K562 (cell line): ENCODE measurements around the gene MBNL1. TPM values are rescaled to one million over a fixed set of nuclear protein-coding genes. Genes with fewer than 3 reads are reported as not detected.

Experiments used
- ATAC-seq: fragments of 200-7000 bp; cut with Tn5 transposase; 3 replicates; pipeline ENCODE4 v1.9.1; 2020; ENCODE audit warnings: moderate library complexity
- BruUV-seq: library from RNA; stranded (reverse); fragments of 400-500 nt; replicated peaks from 2 replicates; lab custom pipeline; 2021; lab: Mats Ljungman, UMichigan
- CTCF ChIA-PET: fragments of 300-600 bp; formaldehyde crosslinking; extraction: SDS; loops from one replicate; lab custom pipeline; 2021; ENCODE audit warnings: low intra/inter-chr PET ratio; lab: Yijun Ruan, JAX
- POLR2A ChIA-PET: fragments of 300-600, 350-650 bp; sonication (Branson Sonifier 250); formaldehyde crosslinking; extraction: SDS; loops from one replicate; lab custom pipeline; 2021; ENCODE audit warnings: antibody characterized with exemption, inconsistent platforms; lab: Yijun Ruan, JAX
- DNase-seq, 4 experiments: peaks; one replicate each; pipeline versions ENCODE4 v3.0.0 to v3.0.0-alpha.2; 2011 to 2018; ENCODE audit warnings: low spot score in 3 of 4, mixed read lengths in 3 of 4; ENCODE audit errors: extremely low read depth in 1 of 4
- FAIRE-seq: peaks from 2 replicates; lab custom pipeline; 2011; peaks lifted over from hg19 to GRCh38; lab: Jason Lieb, UNC
- H2AFZ ChIP-seq: 2 replicates; pipeline ENCODE4 v1.6.0; 2011; ENCODE audit warnings: low read depth, low read length, control low read depth, inconsistent platforms
- H3K27ac ChIP-seq: fragments of 200-600 bp; 3 replicates; pipeline ENCODE4 v1.8.0; 2011; ENCODE audit warnings: low read depth, mild to moderate bottlenecking, control low read depth, inconsistent platforms, low read length, moderate library complexity, mixed read lengths; ENCODE audit errors: extremely low read depth
- H3K27me3 ChIP-seq, 2 experiments: fragments of 300-600 bp in 1 of 2; 2 replicates in 1 of 2; 3 replicates in 1 of 2; pipeline versions ENCODE4 v1.6.0 to v1.8.0; 2011; ENCODE audit warnings: inconsistent platforms in 2 of 2, low read length in 2 of 2, mild to moderate bottlenecking in 1 of 2, mixed read lengths in 1 of 2, moderate library complexity in 1 of 2; ENCODE audit not compliant: control insufficient read depth in 2 of 2, insufficient read depth in 2 of 2
- H3K36me3 ChIP-seq: fragments of 300-600 bp; 3 replicates; pipeline ENCODE4 v1.8.0; 2011; ENCODE audit warnings: mild to moderate bottlenecking, low read length, inconsistent platforms; ENCODE audit not compliant: control insufficient read depth, insufficient read depth
- H3K4me1 ChIP-seq, 2 experiments: fragments of 200-600 bp in 1 of 2; replicated peaks in 1 of 2; 2 replicates in 1 of 2; 3 replicates in 1 of 2; pipeline versions ENCODE4 v1.5.1 to v1.8.0; 2011; ENCODE audit warnings: inconsistent platforms in 2 of 2, low read length in 2 of 2, mild to moderate bottlenecking in 1 of 2, mixed read lengths in 1 of 2, moderate library complexity in 1 of 2; ENCODE audit not compliant: control insufficient read depth in 2 of 2, insufficient read depth in 2 of 2
- H3K4me2 ChIP-seq: 2 replicates; pipeline ENCODE4 v1.6.1; 2011; ENCODE audit warnings: low read length, control low read depth, inconsistent platforms, mixed read lengths; ENCODE audit not compliant: insufficient read depth
- H3K4me3 ChIP-seq: fragments of 200-600 bp; sonication (generic), shearing (Covaris generic); 2 replicates; pipeline ENCODE4 v1.5.1; 2016; ENCODE audit warnings: control low read depth, inconsistent platforms
- H3K79me2 ChIP-seq: fragments of 200-600 bp; 3 replicates; pipeline ENCODE4 v1.8.0; 2011; ENCODE audit warnings: low read length, inconsistent platforms; ENCODE audit not compliant: control insufficient read depth, insufficient read depth
- H3K9ac ChIP-seq, 2 experiments: 2 replicates each; pipeline versions ENCODE4 v1.6.0 to v1.6.1; 2011; ENCODE audit warnings: low read depth in 2 of 2, low read length in 2 of 2, control low read depth in 1 of 2, inconsistent platforms in 1 of 2, mild to moderate bottlenecking in 1 of 2, mixed read lengths in 1 of 2; ENCODE audit not compliant: insufficient read depth in 1 of 2
- H3K9me1 ChIP-seq: one replicate; pipeline ENCODE4 v1.6.0; 2011; ENCODE audit warnings: inconsistent platforms, mild to moderate bottlenecking, low read length, moderate library complexity; ENCODE audit not compliant: control insufficient read depth, insufficient read depth
- H3K9me3 ChIP-seq: replicated peaks from 2 replicates; pipeline ENCODE4 v1.5.1; 2011; ENCODE audit warnings: low read depth, low read length, inconsistent platforms; ENCODE audit not compliant: control insufficient read depth, insufficient read depth
- H4K20me1 ChIP-seq: replicated peaks from 2 replicates; pipeline ENCODE4 v1.6.1; 2011; ENCODE audit warnings: low read length, inconsistent platforms, mixed read lengths; ENCODE audit not compliant: control insufficient read depth, insufficient read depth
- ATF3 ChIP-seq, 2 experiments: fragments of 450-650 bp in 1 of 2; sonication (generic) in 1 of 2; formaldehyde crosslinking in 1 of 2; IDR thresholded peaks in 1 of 2; conservative IDR thresholded peaks in 1 of 2; 2 replicates each; pipeline versions ENCODE4 v1.6.1 to v1.8.1; 2016 to 2023; ENCODE audit warnings: mild to moderate bottlenecking in 2 of 2, moderate library complexity in 2 of 2, inconsistent platforms in 1 of 2, missing genetic modification reagents in 1 of 2
- ESRRA ChIP-seq: fragments of 450-650 bp; IDR thresholded peaks from 2 replicates; pipeline ENCODE4 v1.6.1; 2014; ENCODE audit warnings: low read depth, mild to moderate bottlenecking, moderate library complexity, borderline replicate concordance
- HMBOX1 ChIP-seq: sonication (generic); IDR thresholded peaks from 2 replicates; pipeline ENCODE4 v1.6.1; 2016
- NR2F6 ChIP-seq: fragments of 450-650 bp; formaldehyde crosslinking; IDR thresholded peaks from 2 replicates; pipeline ENCODE4 v1.4.0; 2020; ENCODE audit warnings: mild to moderate bottlenecking
- SMAD4 ChIP-seq: fragments of 250-450 bp; sonication (Bioruptor Pico); conservative IDR thresholded peaks from 2 replicates; pipeline ENCODE4 v1.8.0; 2021; ENCODE audit warnings: inconsistent platforms, mild to moderate bottlenecking, moderate library complexity
- ZNF431 ChIP-seq: sonication (generic); formaldehyde crosslinking; IDR thresholded peaks from 2 replicates; pipeline ENCODE4 v1.8.0; 2022; ENCODE audit warnings: mild to moderate bottlenecking, missing genetic modification reagents
- WGBS: fragments of 100-300 bp; shearing (Covaris generic); methylation state at CpG from one replicate; pipeline ENCODE4 v1.1.6; 2016; ENCODE audit warnings: low coverage, mixed read lengths; ENCODE audit not compliant: insufficient coverage; ENCODE audit errors: missing lambda C conversion rate; 5-methylcytosine and 5-hydroxymethylcytosine counted together
- in situ Hi-C: fragments of 300-500 bp; cut with MboI; formaldehyde crosslinking; loops from 4 replicates; pipeline ENCODE4 v1.15.0; 2018; ENCODE audit warnings: inconsistent platforms, mixed read lengths
- intact Hi-C: fragments of 100-400 bp; cut with micrococcal nuclease; formaldehyde crosslinking; loops from 2 replicates; pipeline ENCODE4 v1.14.2; 2022
- polyA plus RNA-seq, 8 experiments: library from polyadenylated mRNA; depleted of rRNA in 4 of 8; stranded (reverse) in 5 of 8; unstranded in 3 of 8; fragments of >200 nt; fragmentation: Nextera tagmentation in 2 of 8; fragmentation: Illumina TruSeq in 1 of 8; extraction: Ambion mirVana in 2 of 8; extraction: Trizol in 1 of 8; gene quantifications; 2 replicates each; pipeline versions ENCODE4 v1.2.1 to v1.2.3, GENCODE V29; 2011 to 2014; ENCODE audit warnings: inconsistent platforms in 1 of 8, missing spikeins in 1 of 8
- total RNA-seq, 7 experiments: library from RNA; depleted of rRNA in 6 of 7; stranded (reverse); fragments of >200 nt in 6 of 7; fragmentation: Illumina TruSeq in 2 of 7; extraction: Trizol in 2 of 7; gene quantifications; 2 replicates each; pipeline versions ENCODE4 v1.2.1 to v1.2.3, GENCODE V29; 2011 to 2021; ENCODE audit warnings: low replicate concordance in 1 of 7

Gene MBNL1
- total and polyA plus RNA-seq, 9 of the 15 experiments (the other 6 are each of a cell fraction or from before 2014, with no cell fraction given) = 70.3 to 243 (median 220) TPM

- peak; percentile 16; the same call in 1 of the 2 replicates for TF ChIP-seq ATF3 (IDR thresholded peaks at IDR 0.05)
- TF ChIP-seq ATF3 (CRISPR knock-in tag; conservative IDR thresholded peaks at IDR 0.05) = no peak
- TF ChIP-seq NR2F6 (CRISPR knock-in tag) = no peak
These were observed 8.2 kb upstream of the MBNL1 start (continued) for GRCh38 chr3:152260529-152260928.

- POLR2A ChIA-PET = interaction anchor here (1.0 kb wide), 2 partner anchors 11 to 20 kb away, joined by 3 read pairs; no protein-coding TSS in a partner anchor
- ATAC-seq (no peak), FAIRE-seq (no peak), DNase-seq (no peak)
- Histone ChIP-seq H3K27ac (no peak overlapping the region), H3K27me3 (no peaks in the 10 kb centered on the region), H3K4me2 (no peak overlapping the region), H3K9me3 (no peaks in the 10 kb centered on the region; the same call in 1 of the 2 replicates), H4K20me1 (no peaks in the 10 kb centered on the region), H3K9me1 (no peaks in the 10 kb centered on the region), H3K36me3 (peaks cover 10% of the 10 kb centered on the region; the same call in 1 of the 3 replicates), H3K4me1 (peaks cover 5 to 48% of the 10 kb centered on the region in 2 experiments), H2AFZ (no peak overlapping the region), H3K79me2 (peaks cover 90% of the 10 kb centered on the region), H3K9ac (0 out of 4 replicates have a peak overlapping the region, but pooled peaks of 1 of the 2 experiments have one; percentile 11), H3K4me3 (no peak overlapping the region)
- TF ChIP-seq SMAD4 (CRISPR knock-in tag) (no peak), HMBOX1 (peak; percentile 81), ESRRA (peak; percentile 15; the same call in 1 of the 2 replicates), ZNF431 (no peak)
- no TSS peak for BruUV-seq
- 18% methylated on average over 3 of the region's 3 CpGs for WGBS
- in situ Hi-C loops (no loop called here), intact Hi-C loops (no loop called here)
- CTCF ChIA-PET = no interaction called here
These were observed 7.4 kb upstream of the MBNL1 start for GRCh38 chr3:152261329-152261728.
